Measurements from ENCODE around the gene CAP1. TPM values are rescaled to one million over a fixed set of nuclear protein-coding genes. Genes with fewer than 3 reads are reported as not detected.

CAP1 gene
- total RNA-seq, 4 donors from 2014 or later: 81.0 to 290 (median 238) TPM

DNA sequence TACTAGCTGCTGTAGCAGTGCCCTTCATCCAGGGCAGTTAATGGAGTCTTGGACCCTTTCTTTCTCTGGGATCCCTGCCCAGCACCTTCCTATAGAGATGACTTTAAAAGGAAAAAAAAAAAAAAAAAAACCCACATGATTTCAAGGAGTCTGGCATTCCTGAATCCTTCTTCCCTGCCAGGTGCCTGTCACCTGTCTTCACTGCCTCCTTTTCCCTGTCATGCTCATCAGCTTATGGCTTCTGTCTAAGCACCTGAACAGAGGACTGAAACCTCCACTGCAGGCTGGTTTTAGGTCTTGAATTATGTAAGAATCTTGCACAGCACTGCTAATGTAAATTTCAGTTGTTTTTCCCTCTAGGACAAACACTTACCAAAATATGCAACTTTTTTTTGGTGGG, 31.6 kb downstream of the CAP1 start:
- no peak for TF ChIP-seq POLR2A (IDR thresholded peaks at IDR 0.05)
- TF ChIP-seq, protein P1, sequence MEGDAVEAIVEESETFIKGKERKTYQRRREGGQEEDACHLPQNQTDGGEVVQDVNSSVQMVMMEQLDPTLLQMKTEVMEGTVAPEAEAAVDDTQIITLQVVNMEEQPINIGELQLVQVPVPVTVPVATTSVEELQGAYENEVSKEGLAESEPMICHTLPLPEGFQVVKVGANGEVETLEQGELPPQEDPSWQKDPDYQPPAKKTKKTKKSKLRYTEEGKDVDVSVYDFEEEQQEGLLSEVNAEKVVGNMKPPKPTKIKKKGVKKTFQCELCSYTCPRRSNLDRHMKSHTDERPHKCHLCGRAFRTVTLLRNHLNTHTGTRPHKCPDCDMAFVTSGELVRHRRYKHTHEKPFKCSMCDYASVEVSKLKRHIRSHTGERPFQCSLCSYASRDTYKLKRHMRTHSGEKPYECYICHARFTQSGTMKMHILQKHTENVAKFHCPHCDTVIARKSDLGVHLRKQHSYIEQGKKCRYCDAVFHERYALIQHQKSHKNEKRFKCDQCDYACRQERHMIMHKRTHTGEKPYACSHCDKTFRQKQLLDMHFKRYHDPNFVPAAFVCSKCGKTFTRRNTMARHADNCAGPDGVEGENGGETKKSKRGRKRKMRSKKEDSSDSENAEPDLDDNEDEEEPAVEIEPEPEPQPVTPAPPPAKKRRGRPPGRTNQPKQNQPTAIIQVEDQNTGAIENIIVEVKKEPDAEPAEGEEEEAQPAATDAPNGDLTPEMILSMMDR (IDR thresholded peaks at IDR 0.05): no peak
- Histone ChIP-seq H3K4me1 (peaks cover 0 to 11% (median 4%) of the 10 kb centered on the region in 4 donors), H3K9me3 (no peaks in the 10 kb centered on the region), H3K27ac (no peak overlapping the region), H3K36me3 (peaks cover 0 to 69% (median 37%) of the 10 kb centered on the region in 4 donors), H3K4me3 (no peak overlapping the region), H3K27me3 (no peaks in the 10 kb centered on the region)
- intact Hi-C loops (cut with DNase I; ENCODE audit: low total_unique reads): no loop called here
- in situ Hi-C loops (cut with MboI; ENCODE audit: low pct_ligation_motif_present in 1 of 4, low pct_unique_long_range_greater_than_20kb in 1 of 4, low sequenced_read_pairs in 3 of 4): no loop called here
- no peak for DNase-seq

DNA sequence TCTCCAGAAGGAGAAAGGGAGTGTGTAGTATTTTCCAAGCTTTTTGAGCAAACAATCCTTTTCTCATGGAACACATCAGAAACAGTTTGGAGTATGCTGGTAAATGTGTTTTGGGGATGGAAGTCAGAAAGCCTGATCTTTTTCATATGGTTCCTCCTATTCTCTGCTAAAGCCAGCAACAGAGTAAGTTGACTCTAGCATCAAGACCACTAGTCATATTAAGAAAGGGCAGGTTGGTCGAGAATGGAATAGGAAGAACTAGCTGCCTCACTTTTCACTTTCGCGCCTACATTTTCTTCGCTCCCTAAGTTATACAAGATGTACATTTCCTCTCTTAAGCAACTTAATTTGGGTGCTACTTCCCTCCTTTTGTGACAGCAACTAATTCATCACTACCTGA, 32.5 kb downstream of the CAP1 start:
- Histone ChIP-seq H3K9me3 (no peaks in the 10 kb centered on the region), H3K27ac (no peak overlapping the region), H3K4me1 (peaks cover 0 to 18% (median 4%) of the 10 kb centered on the region in 4 donors), H3K27me3 (no peaks in the 10 kb centered on the region), H3K36me3 (peaks cover 0 to 66% (median 33%) of the 10 kb centered on the region in 4 donors), H3K4me3 (no peak overlapping the region)
- in situ Hi-C loops (cut with MboI; ENCODE audit: low pct_ligation_motif_present in 1 of 4, low pct_unique_long_range_greater_than_20kb in 1 of 4, low sequenced_read_pairs in 3 of 4) (no loop called here), intact Hi-C loops (cut with DNase I; ENCODE audit: low total_unique reads) (no loop called here)
- no peak for TF ChIP-seq POLR2A (IDR thresholded peaks at IDR 0.05)
- no peak for TF ChIP-seq POLR2AphosphoS5 (IDR thresholded peaks at IDR 0.05)
- TF ChIP-seq EP300 (IDR thresholded peaks at IDR 0.05; ENCODE audit: low read depth): no peak
- DNase-seq: no peak
- 93% methylated on average over 4 of the region's 4 CpGs for WGBS, 2 donors (ENCODE audit: low coverage in 1 of 2)

DNA sequence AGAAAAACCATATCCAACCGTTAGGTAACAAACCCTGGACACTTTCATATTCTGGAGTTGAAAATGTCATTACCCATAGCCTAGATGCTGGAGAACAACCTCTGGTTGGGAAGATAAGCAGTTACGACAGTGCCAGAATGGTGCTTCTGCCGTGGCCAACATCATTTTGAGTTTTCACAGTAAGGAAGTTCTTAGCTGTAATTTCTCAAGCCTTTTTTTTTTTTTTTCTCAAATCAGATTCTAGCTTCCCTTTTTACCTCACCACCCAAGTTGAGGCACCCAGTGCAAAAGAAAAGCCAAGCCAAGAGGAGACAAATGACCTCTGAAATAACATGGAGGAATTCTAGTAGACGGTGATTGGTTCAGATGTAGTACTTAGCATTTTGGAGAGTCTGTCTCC, 34.7 kb downstream of the CAP1 start:
- H3K4me3 ChIP-seq: no peak overlapping the region
- no peaks in the 10 kb centered on the region for H3K9me3 ChIP-seq
- H3K36me3 ChIP-seq: peaks cover 0 to 47% (median 24%) of the 10 kb centered on the region in 4 donors
- peaks cover 0 to 19% (median 4%) of the 10 kb centered on the region in 4 donors for H3K4me1 ChIP-seq
- DNase-seq: no peak
- H3K27ac ChIP-seq: peak overlapping the region in 2 of 4 donors; percentile 18 to 66
- 76 to 96% methylated on average over 3 to 4 of the region's 4 CpGs for WGBS, 2 donors (ENCODE audit: low coverage in 1 of 2)
- in situ Hi-C loops (cut with MboI; ENCODE audit: low pct_ligation_motif_present in 1 of 4, low pct_unique_long_range_greater_than_20kb in 1 of 4, low sequenced_read_pairs in 3 of 4) (no loop called here), intact Hi-C loops (cut with DNase I; ENCODE audit: low total_unique reads) (no loop called here)
- no peaks in the 10 kb centered on the region for H3K27me3 ChIP-seq
- TF ChIP-seq EP300 (IDR thresholded peaks at IDR 0.05; ENCODE audit: low read depth) (no peak), POLR2A (IDR thresholded peaks at IDR 0.05) (no peak), POLR2AphosphoS5 (IDR thresholded peaks at IDR 0.05) (no peak)
- TF ChIP-seq, protein P1 (IDR thresholded peaks at IDR 0.05): no peak

DNA sequence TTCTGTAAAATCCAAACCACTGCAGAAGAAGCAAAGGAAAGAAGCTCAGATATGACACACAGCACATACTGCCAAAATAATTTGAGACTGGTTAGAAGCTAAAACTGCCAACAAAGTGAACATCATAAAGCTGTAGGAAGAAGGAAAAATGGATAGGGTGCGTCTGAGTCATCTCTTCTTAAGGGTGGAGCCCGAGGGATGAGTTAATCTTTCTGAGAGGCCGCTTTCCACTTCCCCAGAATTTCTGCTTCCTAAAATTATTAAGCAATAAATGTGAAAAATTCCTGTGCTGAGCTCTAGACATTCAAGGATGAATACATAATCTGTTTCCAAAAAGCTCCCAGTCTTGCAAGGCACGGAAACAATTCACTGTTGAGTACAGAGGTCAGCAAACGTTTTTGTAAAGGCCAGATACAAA, 36.4 kb downstream of the CAP1 start:
- H3K27ac ChIP-seq: peak overlapping the region; percentile 59 to 66 (median 65)
- intact Hi-C loops (cut with DNase I; ENCODE audit: low total_unique reads) (no loop called here), in situ Hi-C loops (cut with MboI; ENCODE audit: low pct_ligation_motif_present in 1 of 4, low pct_unique_long_range_greater_than_20kb in 1 of 4, low sequenced_read_pairs in 3 of 4) (no loop called here)
- no peaks in the 10 kb centered on the region for H3K9me3 ChIP-seq
- WGBS, 2 donors (ENCODE audit: low coverage in 1 of 2): 39 to 41% methylated on average over 3 to 5 of the region's 5 CpGs
- H3K4me1 ChIP-seq: peaks cover 0 to 21% (median 4%) of the 10 kb centered on the region in 4 donors
- H3K27me3 ChIP-seq: no peaks in the 10 kb centered on the region
- no peak for DNase-seq
- TF ChIP-seq EP300 (IDR thresholded peaks at IDR 0.05; ENCODE audit: low read depth) (no peak), POLR2AphosphoS5 (IDR thresholded peaks at IDR 0.05) (peak in 2 of 3 donors; percentile 16 to 21)
- peaks cover 0 to 31% (median 14%) of the 10 kb centered on the region in 4 donors for H3K36me3 ChIP-seq
- no peak overlapping the region for H3K4me3 ChIP-seq

DNA sequence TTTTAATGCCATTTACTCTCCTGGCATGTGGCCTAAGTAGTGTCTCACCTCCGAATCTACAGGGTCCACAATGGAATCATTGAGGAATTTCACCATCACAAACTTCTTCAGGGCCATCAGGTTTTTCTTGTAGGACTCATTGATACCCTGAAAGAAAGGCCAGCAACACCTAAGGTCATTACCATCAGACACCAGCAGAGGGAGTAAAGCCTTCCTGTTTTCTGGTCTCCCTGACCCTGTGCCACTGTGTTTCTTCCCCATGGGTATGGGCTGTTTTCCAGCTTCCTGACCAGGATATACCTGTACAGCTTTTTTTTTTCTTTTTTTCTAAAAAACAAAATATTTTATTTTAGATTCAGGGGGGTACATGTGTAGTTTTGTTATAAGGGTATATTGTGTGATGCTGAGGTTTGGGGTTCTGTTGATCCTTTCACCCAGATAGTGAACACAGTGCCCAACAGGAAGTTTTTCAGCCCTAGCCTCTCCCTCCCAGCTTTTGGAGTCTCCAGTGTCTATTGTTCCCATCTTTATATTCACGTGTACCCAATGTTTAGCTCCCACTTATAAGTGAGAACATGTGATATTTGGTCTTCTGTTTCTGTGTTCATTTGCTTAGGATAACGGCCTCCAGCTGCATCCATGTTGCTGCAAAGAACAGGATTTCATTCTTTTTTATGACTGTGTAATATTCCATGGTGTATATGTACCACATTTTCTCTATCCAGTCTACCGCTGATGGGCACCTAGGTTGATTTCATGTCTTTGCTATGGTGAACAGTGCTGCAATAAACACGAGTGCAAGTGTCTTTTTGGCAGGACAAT, 38.2 kb downstream of the CAP1 start:
- no peaks in the 10 kb centered on the region for H3K27me3 ChIP-seq
- H3K4me3 ChIP-seq: no peak overlapping the region
- 78 to 87% methylated on average over 4 to 5 of the region's 5 CpGs for WGBS, 2 donors (ENCODE audit: low coverage in 1 of 2)
- DNase-seq: peak; percentile 35
- no peak overlapping the region for H3K27ac ChIP-seq
- in situ Hi-C loops (cut with MboI; ENCODE audit: low pct_ligation_motif_present in 1 of 4, low pct_unique_long_range_greater_than_20kb in 1 of 4, low sequenced_read_pairs in 3 of 4) (no loop called here), intact Hi-C loops (cut with DNase I; ENCODE audit: low total_unique reads) (no loop called here)
- peaks cover 0 to 21% (median 4%) of the 10 kb centered on the region in 4 donors for H3K4me1 ChIP-seq
- TF ChIP-seq POLR2A (IDR thresholded peaks at IDR 0.05): no peak
- TF ChIP-seq, protein P1 (IDR thresholded peaks at IDR 0.05): peak; percentile 54 to 78 (median 66)
- no peaks in the 10 kb centered on the region for H3K9me3 ChIP-seq
- H3K36me3 ChIP-seq: peaks cover 0 to 15% (median 5%) of the 10 kb centered on the region in 4 donors

Measured in transverse colon (tissue), 4 donors.